Motor neuron (in vitro differentiated cells): Measurements from ENCODE around the gene GRIK4. TPM values are rescaled to one million over a fixed set of nuclear protein-coding genes. Genes with fewer than 3 reads are reported as not detected.
A peak's percentile ranks its signal among the peaks of the same experiment; 100 is the strongest.

Experiments
- ATAC-seq, 8 experiments: fragments of 200-7000 bp; cut with Tn5 transposase; replicated peaks in 6 of 8; 2 replicates each; pipeline ENCODE4 v1.8.0; 2021; ENCODE audit warnings: mild to moderate bottlenecking in 8 of 8, moderate library complexity in 8 of 8
- H3K27ac ChIP-seq, 2 donors: fragments of 250-450 bp; sonication (Bioruptor Pico); 2 replicates each; pipeline ENCODE4 v1.9.0; 2021; ENCODE audit warnings: antibody characterized with exemption in 2 of 2, mild to moderate bottlenecking in 2 of 2, moderate library complexity in 1 of 2
- H3K4me1 ChIP-seq, 2 donors: fragments of 250-450 bp; sonication (Bioruptor Pico); replicated peaks in 1 of 2; 2 replicates each; pipeline ENCODE4 v1.6.1; 2021; ENCODE audit warnings: antibody characterized with exemption in 2 of 2, mild to moderate bottlenecking in 2 of 2, moderate library complexity in 1 of 2
- H3K4me3 ChIP-seq, 5 donors: fragments of 250-450 bp; sonication (Bioruptor Pico); 2 replicates each; pipeline ENCODE4 v1.9.0; 2021; ENCODE audit warnings: antibody characterized with exemption in 5 of 5, mild to moderate bottlenecking in 5 of 5, moderate library complexity in 4 of 5
- WGBS, 10 experiments: fragments of 450-650 bp; shearing (Covaris generic); methylation state at CpG; one replicate each; pipeline ENCODE4 v1.0.0; 2022; 5-methylcytosine and 5-hydroxymethylcytosine counted together
- in situ Hi-C, 9 experiments: fragments of 400-800 bp; cut with MboI; loops; one replicate each; pipeline ENCODE4 v1.15.0; 2021; ENCODE audit warnings: low sequenced_read_pairs in 9 of 9, low pct_unique_long_range_greater_than_20kb in 2 of 9; ENCODE audit not compliant: unreplicated experiment in 9 of 9
- total RNA-seq, 8 experiments: library from RNA; unstranded; fragments of 300-600 nt; gene quantifications; 2 replicates each; pipeline versions ENCODE4 v1.2.3 to v1.2.4, GENCODE V29; 2022

The GRIK4 gene
- total RNA-seq, result 10 to 100 TPM in 1 of 8 experiments, 1 to 10 TPM in 6, under 1 TPM in 1; 0.75 to 11.1 (median 1.7) TPM

GRCh38 chr11:120511116-120511819, at the start of gene GRIK4:
Gene GRIK4, plus strand, starts transcription at chr11:120511748. Its CDS starts 148,571 bp downstream, at chr11:120660319.
- ATAC-seq, result peak; percentile 88 to 95 (median 92)
- peaks cover 13 to 15% of the 10 kb centered on the region in 2 donors for H3K4me1 ChIP-seq
- in situ Hi-C loops, result loop anchor here (5.0 to 25.0 kb wide), 7 partner anchors 176 to 601 kb away; partner anchors contain the start of gene TECTA (in 1 of the 9)
- H3K27ac ChIP-seq, result peak within 1 kb of the TSS; percentile 39 to 67
- peak within 1 kb of the TSS; percentile 53 to 73 (median 63) for H3K4me3 ChIP-seq
- WGBS, 10 experiments, result 0 to 17% (median 0%) methylated on average over 1 to 8 of the region's 95 CpGs; no CpG with 5 or more reads in 6 of the 10 experiments

- peak in 1 of 8 experiments; percentile 34 for ATAC-seq
- Histone ChIP-seq H3K4me1 (no peaks in the 10 kb centered on the region), H3K27ac (no peak overlapping the region), H3K4me3 (no peak overlapping the region)
- 86 to 100% (median 100%) methylated on average over 1 to 2 of the region's 2 CpGs for WGBS, 10 experiments
- in situ Hi-C loops, result no loop called here
Measured at GRCh38 chr11:120462825-120463224, 48.7 kb upstream of the GRIK4 start.

- in situ Hi-C loops, result no loop called here
- H3K4me1 ChIP-seq, result no peaks in the 10 kb centered on the region
- no peak for ATAC-seq
- no peak overlapping the region for H3K4me3 ChIP-seq
- WGBS, 10 experiments, result 80 to 100% (median 96%) methylated on average over 1 to 5 of the region's 6 CpGs; no CpG with 5 or more reads in 1 of the 10 experiments
- H3K27ac ChIP-seq, result no peak overlapping the region
Measured at GRCh38 chr11:120465921-120466534, 45.5 kb upstream of the GRIK4 start.

- no peak for ATAC-seq
- WGBS, 10 experiments, result 87 to 100% (median 100%) methylated on average over 1 to 6 of the region's 6 CpGs; no CpG with 5 or more reads in 1 of the 10 experiments
- H3K27ac ChIP-seq, result no peak overlapping the region
- H3K4me3 ChIP-seq, result no peak overlapping the region
- H3K4me1 ChIP-seq, result no peaks in the 10 kb centered on the region
- in situ Hi-C loops, result no loop called here
Measured at GRCh38 chr11:120467627-120468026, 43.9 kb upstream of the GRIK4 start.

GRCh38 chr11:120471131-120471530, 40.4 kb upstream of the GRIK4 start:
- Histone ChIP-seq H3K4me3 (no peak overlapping the region), H3K27ac (no peak overlapping the region), H3K4me1 (no peaks in the 10 kb centered on the region)
- in situ Hi-C loops, result no loop called here
- ATAC-seq, result no peak
- WGBS, 10 experiments, result 83 to 100% (median 95%) methylated on average over 1 of the region's 1 CpG; no CpG with 5 or more reads in 1 of the 10 experiments

- WGBS, 10 experiments, result 15 to 100% (median 80%) methylated on average over 1 to 3 of the region's 3 CpGs; no CpG with 5 or more reads in 2 of the 10 experiments
- Histone ChIP-seq H3K4me1 (no peaks in the 10 kb centered on the region), H3K4me3 (no peak overlapping the region), H3K27ac (no peak overlapping the region)
- in situ Hi-C loops, result no loop called here
- ATAC-seq, result peak in 1 of 8 experiments; percentile 96
Measured at GRCh38 chr11:120471994-120472393, 39.6 kb upstream of the GRIK4 start.

- in situ Hi-C loops, result no loop called here
- Histone ChIP-seq H3K4me3 (no peak overlapping the region), H3K4me1 (no peaks in the 10 kb centered on the region), H3K27ac (no peak overlapping the region)
- 83 to 100% (median 100%) methylated on average over 1 to 3 of the region's 3 CpGs for WGBS, 10 experiments
- ATAC-seq, result no peak
Measured at GRCh38 chr11:120473503-120473902, 38.0 kb upstream of the GRIK4 start.

- in situ Hi-C loops, result no loop called here
- no peaks in the 10 kb centered on the region for H3K4me1 ChIP-seq
- WGBS, 10 experiments, result 60 to 100% (median 87%) methylated on average over 1 to 5 of the region's 6 CpGs; no CpG with 5 or more reads in 4 of the 10 experiments
Measured at GRCh38 chr11:120482149-120482548, 29.4 kb upstream of the GRIK4 start.

GRCh38 chr11:120484722-120485121, 26.8 kb upstream of the GRIK4 start:
- peak in 3 of 8 experiments; percentile 41 to 89 (median 82) for ATAC-seq
- in situ Hi-C loops, result no loop called here
- Histone ChIP-seq H3K27ac (no peak overlapping the region), H3K4me3 (no peak overlapping the region), H3K4me1 (no peaks in the 10 kb centered on the region)
- WGBS, 10 experiments, result 61 to 100% (median 90%) methylated on average over 1 to 3 of the region's 3 CpGs; no CpG with 5 or more reads in 3 of the 10 experiments

More at GRCh38 chr11:120482149-120482548, 29.4 kb upstream of the GRIK4 start:
- Histone ChIP-seq H3K27ac (no peak overlapping the region), H3K4me3 (no peak overlapping the region)
- no peak for ATAC-seq

GRCh38 chr11:120486138-120486537, 25.4 kb upstream of the GRIK4 start:
- no peak for ATAC-seq
- WGBS, 10 experiments, result 89 to 100% (median 100%) methylated on average over 1 to 5 of the region's 5 CpGs; no CpG with 5 or more reads in 4 of the 10 experiments

GRCh38 chr11:120489799-120490198, 21.7 kb upstream of the GRIK4 start:
- no peaks in the 10 kb centered on the region for H3K4me1 ChIP-seq
- in situ Hi-C loops, result no loop called here
- H3K27ac ChIP-seq, result no peak overlapping the region
- H3K4me3 ChIP-seq, result no peak overlapping the region
- 60 to 100% (median 100%) methylated on average over 1 of the region's 1 CpG; no CpG with 5 or more reads in 3 of the 10 experiments for WGBS, 10 experiments
- ATAC-seq, result no peak

More at GRCh38 chr11:120486138-120486537, 25.4 kb upstream of the GRIK4 start:
- Histone ChIP-seq H3K4me3 (no peak overlapping the region), H3K4me1 (no peaks in the 10 kb centered on the region), H3K27ac (no peak overlapping the region)
- in situ Hi-C loops, result no loop called here

- H3K4me1 ChIP-seq, result no peaks in the 10 kb centered on the region
- no peak overlapping the region for H3K4me3 ChIP-seq
- 50 to 100% (median 60%) methylated on average over 1 to 3 of the region's 3 CpGs; no CpG with 5 or more reads in 1 of the 10 experiments for WGBS, 10 experiments
- ATAC-seq, result no peak
- in situ Hi-C loops, result no loop called here
- H3K27ac ChIP-seq, result no peak overlapping the region
Measured at GRCh38 chr11:120492486-120492885, 19.1 kb upstream of the GRIK4 start.

GRCh38 chr11:120494595-120494994, 17.0 kb upstream of the GRIK4 start:
- no peak for ATAC-seq
- H3K4me1 ChIP-seq, result no peaks in the 10 kb centered on the region
- H3K4me3 ChIP-seq, result no peak overlapping the region
- 0 to 88% (median 63%) methylated on average over 1 to 2 of the region's 2 CpGs; no CpG with 5 or more reads in 3 of the 10 experiments for WGBS, 10 experiments
- in situ Hi-C loops, result no loop called here
- no peak overlapping the region for H3K27ac ChIP-seq
